ENCODE results near the gene FBL. TPM values are rescaled to one million over a fixed set of nuclear protein-coding genes. Genes with fewer than 3 reads are reported as not detected.

Gene FBL
- total and polyA plus RNA-seq, 7 donors = 70.3 to 267 (median 142) TPM

DNA sequence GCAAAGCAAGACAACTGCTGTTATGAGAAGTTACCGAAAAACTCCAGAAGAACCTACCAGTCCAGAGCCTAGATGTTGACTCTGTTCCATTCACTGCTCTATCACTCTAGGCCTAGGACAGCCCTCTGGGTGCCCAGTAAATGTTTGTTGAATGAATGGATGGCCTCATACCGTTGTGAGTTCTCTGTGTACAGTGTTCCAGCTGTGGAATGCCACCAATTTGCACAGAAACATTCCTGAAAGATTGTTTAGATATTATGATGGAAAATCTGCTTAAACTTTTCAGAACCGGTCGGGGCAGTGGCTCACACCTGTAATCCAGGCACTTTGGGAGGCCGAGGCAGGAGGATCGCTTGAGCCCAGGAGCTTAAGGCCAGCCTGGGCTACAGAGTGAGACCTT is 1.3 kb upstream of the FBL start:
- no peak overlapping the region for H3K27ac ChIP-seq
- H3K4me1 ChIP-seq = peaks cover 32% of the 10 kb centered on the region
- no peak overlapping the region for H3K4me3 ChIP-seq
- no peaks in the 10 kb centered on the region for H3K27me3 ChIP-seq (ENCODE audit: insufficient read depth in 3 of 3, low read length in 2 of 3)
- DNase-seq = no peak
- H3K36me3 ChIP-seq (ENCODE audit: insufficient read depth in 1 of 2, low read depth in 1 of 2) = no peaks in the 10 kb centered on the region
- TF ChIP-seq, protein P1, sequence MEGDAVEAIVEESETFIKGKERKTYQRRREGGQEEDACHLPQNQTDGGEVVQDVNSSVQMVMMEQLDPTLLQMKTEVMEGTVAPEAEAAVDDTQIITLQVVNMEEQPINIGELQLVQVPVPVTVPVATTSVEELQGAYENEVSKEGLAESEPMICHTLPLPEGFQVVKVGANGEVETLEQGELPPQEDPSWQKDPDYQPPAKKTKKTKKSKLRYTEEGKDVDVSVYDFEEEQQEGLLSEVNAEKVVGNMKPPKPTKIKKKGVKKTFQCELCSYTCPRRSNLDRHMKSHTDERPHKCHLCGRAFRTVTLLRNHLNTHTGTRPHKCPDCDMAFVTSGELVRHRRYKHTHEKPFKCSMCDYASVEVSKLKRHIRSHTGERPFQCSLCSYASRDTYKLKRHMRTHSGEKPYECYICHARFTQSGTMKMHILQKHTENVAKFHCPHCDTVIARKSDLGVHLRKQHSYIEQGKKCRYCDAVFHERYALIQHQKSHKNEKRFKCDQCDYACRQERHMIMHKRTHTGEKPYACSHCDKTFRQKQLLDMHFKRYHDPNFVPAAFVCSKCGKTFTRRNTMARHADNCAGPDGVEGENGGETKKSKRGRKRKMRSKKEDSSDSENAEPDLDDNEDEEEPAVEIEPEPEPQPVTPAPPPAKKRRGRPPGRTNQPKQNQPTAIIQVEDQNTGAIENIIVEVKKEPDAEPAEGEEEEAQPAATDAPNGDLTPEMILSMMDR (IDR thresholded peaks at IDR 0.05) = no peak
- 83 to 92% (median 83%) methylated on average over 6 of the region's 6 CpGs for WGBS, 3 donors
- ATAC-seq = no peak
- intact Hi-C loops (cut with DNase I) = no loop called here
- H3K9me3 ChIP-seq = no peaks in the 10 kb centered on the region

DNA sequence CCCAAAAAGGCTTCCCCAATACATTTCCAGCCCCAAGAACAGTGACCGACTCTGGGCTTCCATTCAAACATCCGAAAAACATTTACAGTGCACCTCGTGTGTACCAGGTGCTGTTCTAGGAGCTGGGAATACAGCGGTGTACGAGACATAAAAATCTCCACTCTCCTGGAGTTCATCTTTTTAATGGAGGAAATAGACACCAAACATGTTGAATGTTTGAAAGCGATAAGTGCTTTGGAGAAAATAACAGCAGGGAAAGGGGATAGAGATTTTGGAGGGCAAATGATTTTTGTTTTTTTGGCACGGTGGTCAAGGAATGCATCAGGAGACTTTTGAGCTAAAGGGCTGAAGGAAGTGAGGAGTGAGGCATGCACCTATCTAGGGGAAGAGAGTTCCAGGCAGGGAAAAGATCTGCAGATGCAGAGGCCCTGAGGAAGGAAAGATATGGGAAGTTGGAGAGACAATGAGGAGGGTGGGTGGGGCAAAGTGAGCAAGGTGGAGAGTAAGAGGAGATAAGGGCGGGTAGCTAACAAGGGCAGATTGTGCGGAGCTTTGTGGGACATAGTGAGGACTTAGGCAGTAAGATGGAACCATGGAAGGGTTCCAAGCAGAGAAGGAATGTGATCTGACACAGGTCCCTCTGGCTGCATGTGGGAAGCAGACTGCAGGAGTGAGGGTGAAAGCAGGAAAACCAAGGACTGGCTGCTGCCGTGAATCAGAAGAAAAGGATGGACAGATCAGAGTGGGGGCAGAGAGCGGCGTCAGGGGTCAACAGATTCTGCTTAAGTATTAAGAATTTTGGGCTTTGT is 703 bp upstream of the FBL start:
- H3K4me1 ChIP-seq = peaks cover 32% of the 10 kb centered on the region
- ATAC-seq (peak in 2 of 4 donors; percentile 9 to 12), DNase-seq (no peak)
- H3K4me3 ChIP-seq = peak overlapping the region; percentile 98
- H3K9me3 ChIP-seq = no peaks in the 10 kb centered on the region
- peak overlapping the region; percentile 85 for H3K27ac ChIP-seq
- TF ChIP-seq, protein P1 (IDR thresholded peaks at IDR 0.05) = no peak
- no peaks in the 10 kb centered on the region for H3K27me3 ChIP-seq (ENCODE audit: insufficient read depth in 3 of 3, low read length in 2 of 3)
- 42 to 50% (median 43%) methylated on average over 12 of the region's 12 CpGs for WGBS, 3 donors
- intact Hi-C loops (cut with DNase I) = no loop called here
- no peaks in the 10 kb centered on the region for H3K36me3 ChIP-seq (ENCODE audit: insufficient read depth in 1 of 2, low read depth in 1 of 2)

DNA sequence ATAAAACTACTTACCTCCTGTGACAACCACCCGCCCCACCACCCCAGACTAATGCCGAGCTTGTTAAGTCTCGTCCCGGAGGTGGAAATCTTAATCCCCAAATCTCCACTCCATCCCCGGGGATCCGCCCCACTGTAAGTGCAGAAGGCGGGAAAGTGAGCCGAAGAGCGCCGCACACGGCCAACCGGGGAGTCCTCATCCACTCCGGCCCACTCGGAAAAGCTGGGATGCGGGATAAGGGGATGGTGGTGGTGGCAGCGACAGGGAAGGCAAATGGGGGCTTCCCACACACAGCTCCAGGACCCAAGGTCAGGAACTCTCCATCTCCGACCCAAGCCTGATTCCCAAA is 621 bp downstream of the FBL start:
- DNase-seq = no peak
- no peaks in the 10 kb centered on the region for H3K27me3 ChIP-seq (ENCODE audit: insufficient read depth in 3 of 3, low read length in 2 of 3)
- H3K27ac ChIP-seq = peak overlapping the region; percentile 85
- 1 to 3% (median 2%) methylated on average over 17 of the region's 17 CpGs for WGBS, 3 donors
- TF ChIP-seq, protein P1 (IDR thresholded peaks at IDR 0.05) = no peak
- peak overlapping the region; percentile 98 for H3K4me3 ChIP-seq
- ATAC-seq = peak; percentile 24 to 58 (median 40)
- H3K36me3 ChIP-seq (ENCODE audit: insufficient read depth in 1 of 2, low read depth in 1 of 2) = no peaks in the 10 kb centered on the region
- H3K9me3 ChIP-seq = no peaks in the 10 kb centered on the region
- intact Hi-C loops (cut with DNase I) = loop anchor here in 1 of 2 donors (2.0 kb wide), 1 partner anchor 125 kb away; the partner anchor contains the start of gene PSMC4
- H3K4me1 ChIP-seq = peaks cover 32% of the 10 kb centered on the region

DNA sequence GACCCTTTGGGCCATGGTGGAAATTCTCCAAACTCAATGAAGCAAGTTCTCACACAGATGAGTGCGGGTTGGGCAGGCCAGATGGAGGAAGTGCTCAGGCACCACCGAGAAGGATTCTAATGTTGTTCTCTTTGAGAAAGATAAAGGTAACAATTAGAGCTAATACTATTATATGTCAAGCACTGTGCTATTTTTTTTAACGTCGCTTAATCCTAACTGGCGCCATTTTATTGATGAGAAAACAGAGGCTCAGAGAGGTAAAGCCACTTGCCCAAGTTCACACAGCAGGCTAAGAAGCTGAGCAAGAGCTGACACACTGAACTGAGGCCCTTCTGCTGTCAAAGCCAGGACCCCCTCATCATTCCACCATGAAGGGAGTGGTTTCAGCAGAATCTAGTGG is 1.0 kb downstream of the FBL start:
- TF ChIP-seq, protein P1 (IDR thresholded peaks at IDR 0.05) = no peak
- no peak for DNase-seq
- Histone ChIP-seq H3K4me3 (peak overlapping the region; percentile 98), H3K27me3 (ENCODE audit: insufficient read depth in 3 of 3, low read length in 2 of 3) (no peaks in the 10 kb centered on the region), H3K36me3 (ENCODE audit: insufficient read depth in 1 of 2, low read depth in 1 of 2) (peaks cover 0 to 1% of the 10 kb centered on the region in 2 donors), H3K9me3 (no peaks in the 10 kb centered on the region), H3K4me1 (peaks cover 32% of the 10 kb centered on the region), H3K27ac (peak overlapping the region; percentile 85)
- 18 to 26% (median 24%) methylated on average over 5 of the region's 5 CpGs for WGBS, 3 donors
- no peak for ATAC-seq
- intact Hi-C loops (cut with DNase I) = loop anchor here in 1 of 2 donors (2.0 kb wide), 1 partner anchor 126 kb away; the partner anchor contains the start of gene PSMC4
